Stimulated activated naive CD4-positive, alpha-beta T cell treated with Interleukin-2 at 50 U/mL for 16 hours (primary cell): ENCODE measurements around the gene NF2.
"Not testable (repeated sequence)": the region's sequence is repeated elsewhere in the genome, so short reads cannot be mapped to it uniquely, and the experiment has no call there.

Experiments used
- DNase-seq: peaks from one replicate; lab custom pipeline; 2025; lab: John Stamatoyannopoulos, UW

Gene NF2

GRCh38 chr22:29596408-29596807 lies 7.0 kb upstream of the NF2 start:
- no peak for DNase-seq

GRCh38 chr22:29597871-29598683 lies 5.4 kb upstream of the NF2 start:
- not testable (repeated sequence) for DNase-seq

- no peak for DNase-seq
Measured at GRCh38 chr22:29598684-29599020, 4.8 kb upstream of the NF2 start.

GRCh38 chr22:29604076-29604360 lies 585 bp downstream of the NF2 start:
- peak; percentile 14 for DNase-seq

GRCh38 chr22:29605527-29605850 lies 2.1 kb downstream of the NF2 start:
- DNase-seq: no peak

- no peak for DNase-seq
Measured at GRCh38 chr22:29606320-29606719, 2.9 kb downstream of the NF2 start.

- DNase-seq: no peak
Measured at GRCh38 chr22:29607426-29607825, 4.0 kb downstream of the NF2 start.

- DNase-seq: no peak
Measured at GRCh38 chr22:29609139-29609538, 5.7 kb downstream of the NF2 start.

GRCh38 chr22:29610780-29611179 lies 7.3 kb downstream of the NF2 start:
- DNase-seq: no peak

- DNase-seq: no peak
Measured at GRCh38 chr22:29615705-29616327, 12.4 kb downstream of the NF2 start.

GRCh38 chr22:29617922-29618629 lies 14.6 kb downstream of the NF2 start:
- DNase-seq: no peak

GRCh38 chr22:29621761-29622526 lies 18.5 kb downstream of the NF2 start:
- no peak for DNase-seq

- DNase-seq: no peak
Measured at GRCh38 chr22:29623059-29623458, 19.6 kb downstream of the NF2 start.

- no peak for DNase-seq
Measured at GRCh38 chr22:29623553-29624169, 20.2 kb downstream of the NF2 start.

GRCh38 chr22:29625090-29625825 lies 21.8 kb downstream of the NF2 start:
- no peak for DNase-seq

- no peak for DNase-seq
Measured at GRCh38 chr22:29626497-29627195, 23.2 kb downstream of the NF2 start.

GRCh38 chr22:29627196-29627535 lies 23.7 kb downstream of the NF2 start:
- no peak for DNase-seq

- DNase-seq: no peak
Measured at GRCh38 chr22:29628996-29629902, 25.8 kb downstream of the NF2 start.

- no peak for DNase-seq
Measured at GRCh38 chr22:29629903-29630516, 26.6 kb downstream of the NF2 start.

- no peak for DNase-seq
Measured at GRCh38 chr22:29630987-29631386, 27.6 kb downstream of the NF2 start.
